ENCODE data around the gene ADCK1. TPM values are rescaled to one million over a fixed set of nuclear protein-coding genes. Genes with fewer than 3 reads are reported as not detected.
"Not testable (repeated sequence)": the region's sequence is repeated elsewhere in the genome, so short reads cannot be mapped to it uniquely, and the experiment has no call there.

Gene ADCK1
- total RNA-seq, 4 donors from 2014 or later: 5.4 to 7.1 (median 5.6) TPM; not detected in 1

GRCh38 chr14:77885367-77885766, 85.5 kb downstream of the ADCK1 start:
- no peaks in the 10 kb centered on the region for H3K4me1 ChIP-seq
- H3K36me3 ChIP-seq: no peaks in the 10 kb centered on the region
- no peaks in the 10 kb centered on the region for H3K27me3 ChIP-seq
- no peak for TF ChIP-seq POLR2A (IDR thresholded peaks at IDR 0.05)
- TF ChIP-seq CTCF (IDR thresholded peaks at IDR 0.05): no peak
- H3K27ac ChIP-seq: no peak overlapping the region
- H3K9me3 ChIP-seq: no peaks in the 10 kb centered on the region
- intact Hi-C loops (cut with DNase I; ENCODE audit: low total_unique reads): no loop called here
- H3K4me3 ChIP-seq: no peak overlapping the region
- no peak for DNase-seq

- TF ChIP-seq POLR2A (IDR thresholded peaks at IDR 0.05) (no peak), CTCF (IDR thresholded peaks at IDR 0.05) (no peak)
- no peaks in the 10 kb centered on the region for H3K27me3 ChIP-seq
- no peaks in the 10 kb centered on the region for H3K4me1 ChIP-seq
- no peak overlapping the region for H3K4me3 ChIP-seq
- H3K27ac ChIP-seq: no peak overlapping the region
- no peaks in the 10 kb centered on the region for H3K36me3 ChIP-seq
- H3K9me3 ChIP-seq: no peaks in the 10 kb centered on the region
- intact Hi-C loops (cut with DNase I; ENCODE audit: low total_unique reads): no loop called here
- no peak for DNase-seq
Observed at GRCh38 chr14:77886010-77886409, 86.1 kb downstream of the ADCK1 start.

GRCh38 chr14:77888903-77889302, 89.0 kb downstream of the ADCK1 start:
- H3K9me3 ChIP-seq; H3K4me3 ChIP-seq; H3K27ac ChIP-seq; intact Hi-C loops (cut with DNase I; ENCODE audit: low total_unique reads); H3K4me1 ChIP-seq; H3K36me3 ChIP-seq; DNase-seq; H3K27me3 ChIP-seq: not testable (repeated sequence)

GRCh38 chr14:77889971-77890442, 90.1 kb downstream of the ADCK1 start:
- H3K27me3 ChIP-seq: no peaks in the 10 kb centered on the region
- no peak overlapping the region for H3K27ac ChIP-seq
- no peak for TF ChIP-seq POLR2A (IDR thresholded peaks at IDR 0.05)
- H3K9me3 ChIP-seq: no peaks in the 10 kb centered on the region
- no peaks in the 10 kb centered on the region for H3K4me1 ChIP-seq
- no peak overlapping the region for H3K4me3 ChIP-seq
- intact Hi-C loops (cut with DNase I; ENCODE audit: low total_unique reads): no loop called here
- DNase-seq: no peak
- H3K36me3 ChIP-seq: no peaks in the 10 kb centered on the region

- H3K4me3 ChIP-seq: no peak overlapping the region
- no peak for DNase-seq
- intact Hi-C loops (cut with DNase I; ENCODE audit: low total_unique reads): no loop called here
- no peaks in the 10 kb centered on the region for H3K9me3 ChIP-seq
- H3K27ac ChIP-seq: no peak overlapping the region
- TF ChIP-seq POLR2A (IDR thresholded peaks at IDR 0.05) (no peak), CTCF (IDR thresholded peaks at IDR 0.05) (no peak)
- no peaks in the 10 kb centered on the region for H3K36me3 ChIP-seq
- H3K27me3 ChIP-seq: no peaks in the 10 kb centered on the region
- no peaks in the 10 kb centered on the region for H3K4me1 ChIP-seq
Observed at GRCh38 chr14:77890873-77891272, 91.0 kb downstream of the ADCK1 start.

GRCh38 chr14:77892381-77892871, 92.5 kb downstream of the ADCK1 start:
- no peaks in the 10 kb centered on the region for H3K27me3 ChIP-seq
- intact Hi-C loops (cut with DNase I; ENCODE audit: low total_unique reads): no loop called here

More at GRCh38 chr14:77892381-77892871, 92.5 kb downstream of the ADCK1 start:
- Histone ChIP-seq H3K4me3 (no peak overlapping the region), H3K4me1 (no peaks in the 10 kb centered on the region), H3K9me3 (no peaks in the 10 kb centered on the region), H3K27ac (no peak overlapping the region), H3K36me3 (no peaks in the 10 kb centered on the region)
- no peak for TF ChIP-seq CTCF (IDR thresholded peaks at IDR 0.05)
- no peak for TF ChIP-seq POLR2A (IDR thresholded peaks at IDR 0.05)
- no peak for DNase-seq
